Liver (tissue), 3 donors: ENCODE measurements around the gene NXN.
"Not testable (repeated sequence)": the region's sequence is repeated elsewhere in the genome, so short reads cannot be mapped to it uniquely, and the experiment has no call there.

Source experiments
- ATF3 ChIP-seq: IDR thresholded peaks from 2 replicates; pipeline ENCODE4 v1.6.1; 2016; ENCODE audit warnings: antibody characterized with exemption
- FOXA1 ChIP-seq: IDR thresholded peaks from 2 replicates; pipeline ENCODE4 v1.6.1; 2016; ENCODE audit warnings: antibody characterized with exemption
- JUND ChIP-seq, 2 donors: IDR thresholded peaks; 2 replicates each; pipeline ENCODE4 v1.6.1; 2016; ENCODE audit warnings: antibody characterized with exemption in 2 of 2
- MAX ChIP-seq: IDR thresholded peaks from 2 replicates; pipeline ENCODE4 v1.6.1; 2016; ENCODE audit warnings: antibody characterized with exemption
- RAD21 ChIP-seq, 2 donors: IDR thresholded peaks; 2 replicates each; pipeline ENCODE4 v1.6.1; 2016; ENCODE audit warnings: antibody characterized with exemption in 2 of 2, mild to moderate bottlenecking in 2 of 2
- RXRA ChIP-seq, 2 donors: IDR thresholded peaks; 2 replicates each; pipeline ENCODE4 v1.6.1; 2017 to 2018; ENCODE audit warnings: antibody characterized with exemption in 2 of 2, mild to moderate bottlenecking in 1 of 2
- SP1 ChIP-seq: IDR thresholded peaks from 2 replicates; pipeline ENCODE4 v1.6.1; 2018; ENCODE audit warnings: antibody characterized with exemption, mild to moderate bottlenecking
- YY1 ChIP-seq: IDR thresholded peaks from 2 replicates; pipeline ENCODE4 v1.6.1; 2016; ENCODE audit warnings: antibody characterized with exemption, mild to moderate bottlenecking
- ZBTB33 ChIP-seq: IDR thresholded peaks from 2 replicates; pipeline ENCODE4 v1.6.1; 2016; ENCODE audit warnings: antibody characterized with exemption
- TF ChIP-seq, protein P1 (sequence below): fragments of 150-350 bp; IDR thresholded peaks from 2 replicates; pipeline ENCODE4 v1.5.1; 2017; ENCODE audit warnings: improper control_type of control experiment, low read depth, low read length; ENCODE audit not compliant: missing input control
- donor health status: healthy.
- donor health status: healthy.

DNA sequence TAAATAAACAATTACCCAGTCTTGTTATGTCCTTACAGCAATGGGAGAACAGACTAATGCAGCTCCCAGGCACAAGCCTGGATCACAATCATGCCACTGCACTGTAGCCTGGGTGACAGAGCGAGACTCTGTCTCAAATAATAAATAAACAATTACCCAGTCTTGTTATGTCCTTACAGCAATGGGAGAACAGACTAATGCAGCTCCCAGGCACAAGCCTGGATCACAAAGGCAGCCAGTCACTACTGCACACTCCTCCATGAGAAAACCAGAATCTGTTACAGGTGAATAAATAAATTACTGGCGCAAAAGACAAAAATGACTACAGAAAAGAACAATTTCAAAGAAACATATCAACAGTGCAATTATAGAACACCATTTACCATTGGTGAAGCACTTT is 105.0 kb downstream of the NXN start:
- TF ChIP-seq MAX; RAD21 (IDR thresholded peaks at IDR 0.05); YY1; ZBTB33; SP1; FOXA1; JUND (IDR thresholded peaks at IDR 0.05); RXRA (IDR thresholded peaks at IDR 0.05); ATF3: not testable (repeated sequence)
- TF ChIP-seq, protein P1, sequence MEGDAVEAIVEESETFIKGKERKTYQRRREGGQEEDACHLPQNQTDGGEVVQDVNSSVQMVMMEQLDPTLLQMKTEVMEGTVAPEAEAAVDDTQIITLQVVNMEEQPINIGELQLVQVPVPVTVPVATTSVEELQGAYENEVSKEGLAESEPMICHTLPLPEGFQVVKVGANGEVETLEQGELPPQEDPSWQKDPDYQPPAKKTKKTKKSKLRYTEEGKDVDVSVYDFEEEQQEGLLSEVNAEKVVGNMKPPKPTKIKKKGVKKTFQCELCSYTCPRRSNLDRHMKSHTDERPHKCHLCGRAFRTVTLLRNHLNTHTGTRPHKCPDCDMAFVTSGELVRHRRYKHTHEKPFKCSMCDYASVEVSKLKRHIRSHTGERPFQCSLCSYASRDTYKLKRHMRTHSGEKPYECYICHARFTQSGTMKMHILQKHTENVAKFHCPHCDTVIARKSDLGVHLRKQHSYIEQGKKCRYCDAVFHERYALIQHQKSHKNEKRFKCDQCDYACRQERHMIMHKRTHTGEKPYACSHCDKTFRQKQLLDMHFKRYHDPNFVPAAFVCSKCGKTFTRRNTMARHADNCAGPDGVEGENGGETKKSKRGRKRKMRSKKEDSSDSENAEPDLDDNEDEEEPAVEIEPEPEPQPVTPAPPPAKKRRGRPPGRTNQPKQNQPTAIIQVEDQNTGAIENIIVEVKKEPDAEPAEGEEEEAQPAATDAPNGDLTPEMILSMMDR, result not testable (repeated sequence)
